Measurements from ENCODE around the gene NUMB.

The NUMB gene

DNA sequence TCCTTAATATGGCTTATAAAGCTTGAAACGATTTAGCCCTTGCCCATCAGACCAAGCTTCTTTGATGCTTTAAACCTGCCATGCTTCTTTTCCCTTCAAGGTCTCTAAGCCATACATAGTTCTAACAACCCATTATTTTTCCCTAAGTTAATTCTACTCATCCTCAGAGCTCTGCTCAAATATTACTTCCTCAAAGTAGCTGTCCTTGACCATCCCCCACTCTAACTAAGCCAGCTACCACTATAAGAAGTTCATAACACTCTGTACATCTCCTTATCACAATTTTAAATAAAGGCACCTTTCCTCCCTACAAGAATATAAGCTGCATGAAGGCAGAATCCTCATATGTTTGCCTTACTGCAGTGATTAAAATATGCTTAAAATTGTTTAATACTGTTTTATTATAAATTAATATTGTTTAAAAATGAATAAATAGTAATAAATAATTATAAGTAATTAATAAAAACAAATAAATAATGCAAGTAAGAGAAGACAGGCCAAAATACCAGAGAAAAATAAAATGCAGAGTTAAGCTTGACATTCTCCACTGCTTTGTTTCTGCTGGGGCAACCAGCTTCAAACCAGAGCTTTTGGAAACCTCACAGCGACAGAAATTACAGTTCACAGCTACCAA lies 76.8 kb downstream of the NUMB start:
- Histone ChIP-seq H3K4me3 (no peak overlapping the region), H3K27ac (no peak overlapping the region)
- no peak for DNase-seq (ENCODE audit: low spot score)
- TF ChIP-seq, protein P1, sequence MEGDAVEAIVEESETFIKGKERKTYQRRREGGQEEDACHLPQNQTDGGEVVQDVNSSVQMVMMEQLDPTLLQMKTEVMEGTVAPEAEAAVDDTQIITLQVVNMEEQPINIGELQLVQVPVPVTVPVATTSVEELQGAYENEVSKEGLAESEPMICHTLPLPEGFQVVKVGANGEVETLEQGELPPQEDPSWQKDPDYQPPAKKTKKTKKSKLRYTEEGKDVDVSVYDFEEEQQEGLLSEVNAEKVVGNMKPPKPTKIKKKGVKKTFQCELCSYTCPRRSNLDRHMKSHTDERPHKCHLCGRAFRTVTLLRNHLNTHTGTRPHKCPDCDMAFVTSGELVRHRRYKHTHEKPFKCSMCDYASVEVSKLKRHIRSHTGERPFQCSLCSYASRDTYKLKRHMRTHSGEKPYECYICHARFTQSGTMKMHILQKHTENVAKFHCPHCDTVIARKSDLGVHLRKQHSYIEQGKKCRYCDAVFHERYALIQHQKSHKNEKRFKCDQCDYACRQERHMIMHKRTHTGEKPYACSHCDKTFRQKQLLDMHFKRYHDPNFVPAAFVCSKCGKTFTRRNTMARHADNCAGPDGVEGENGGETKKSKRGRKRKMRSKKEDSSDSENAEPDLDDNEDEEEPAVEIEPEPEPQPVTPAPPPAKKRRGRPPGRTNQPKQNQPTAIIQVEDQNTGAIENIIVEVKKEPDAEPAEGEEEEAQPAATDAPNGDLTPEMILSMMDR (IDR thresholded peaks at IDR 0.05): no peak

DNA sequence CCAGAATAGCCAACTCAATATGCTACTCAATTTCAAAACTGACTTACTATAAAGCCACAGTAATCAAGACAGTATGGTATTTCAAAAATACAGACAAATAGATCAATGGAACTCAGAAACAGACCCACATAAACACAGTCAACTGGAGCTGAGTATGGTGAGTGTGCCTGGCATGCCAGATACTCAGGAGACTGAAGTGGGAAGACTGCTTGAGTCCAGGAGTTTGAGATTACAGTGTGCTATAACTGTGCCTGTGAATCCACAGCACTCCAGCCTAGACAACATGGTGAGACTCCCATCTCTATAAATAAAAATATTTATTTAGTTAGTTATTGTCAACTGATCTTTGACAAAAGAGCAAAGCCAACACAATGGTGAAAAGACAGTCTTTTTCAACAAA lies 81.8 kb downstream of the NUMB start:
- TF ChIP-seq, protein P1 (IDR thresholded peaks at IDR 0.05): no peak
- Histone ChIP-seq H3K4me3 (no peak overlapping the region), H3K27ac (no peak overlapping the region)
- no peak for DNase-seq (ENCODE audit: low spot score)

DNA sequence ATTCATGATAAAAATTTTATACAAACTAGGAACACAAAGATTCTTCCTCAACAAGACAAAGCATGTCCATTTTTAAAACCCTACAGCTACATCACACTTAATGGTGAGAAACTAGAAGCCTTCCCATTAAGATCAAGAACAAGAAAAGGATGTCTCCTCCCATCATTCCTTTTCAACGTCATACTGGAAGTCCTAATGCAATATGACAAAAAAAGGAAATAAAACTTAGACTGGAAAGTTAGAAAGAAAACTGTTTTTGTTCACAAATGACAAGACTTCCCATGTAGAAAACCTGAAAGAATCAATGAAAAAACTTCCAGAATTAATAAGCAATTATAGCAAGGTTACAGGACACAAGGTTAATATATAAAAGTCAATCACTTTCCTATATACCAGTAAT lies 82.5 kb downstream of the NUMB start:
- DNase-seq (ENCODE audit: low spot score): no peak
- Histone ChIP-seq H3K27ac (no peak overlapping the region), H3K4me3 (no peak overlapping the region)
- TF ChIP-seq, protein P1 (IDR thresholded peaks at IDR 0.05): no peak

DNA sequence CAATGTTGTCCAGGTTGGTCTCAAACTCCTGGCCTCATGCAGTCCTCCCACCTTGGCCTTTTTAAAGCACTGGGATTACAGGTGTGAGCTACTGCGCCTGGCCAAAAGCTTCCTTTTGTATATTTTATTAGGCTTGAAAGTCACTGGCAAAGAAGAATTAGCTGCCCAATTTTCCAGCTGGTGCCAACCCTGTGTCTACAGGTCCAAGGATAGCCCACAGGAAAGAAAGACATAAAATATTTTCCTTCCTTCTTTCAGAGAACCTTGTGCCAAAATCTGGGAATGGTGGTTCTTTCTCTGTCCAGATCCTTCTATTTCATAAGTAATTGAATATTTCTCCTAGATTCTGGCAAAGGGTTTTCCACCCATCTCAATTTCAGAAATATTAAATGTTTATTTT lies 84.1 kb downstream of the NUMB start:
- TF ChIP-seq, protein P1 (IDR thresholded peaks at IDR 0.05): no peak
- H3K27ac ChIP-seq: no peak overlapping the region
- no peak for DNase-seq (ENCODE audit: low spot score)

DNA sequence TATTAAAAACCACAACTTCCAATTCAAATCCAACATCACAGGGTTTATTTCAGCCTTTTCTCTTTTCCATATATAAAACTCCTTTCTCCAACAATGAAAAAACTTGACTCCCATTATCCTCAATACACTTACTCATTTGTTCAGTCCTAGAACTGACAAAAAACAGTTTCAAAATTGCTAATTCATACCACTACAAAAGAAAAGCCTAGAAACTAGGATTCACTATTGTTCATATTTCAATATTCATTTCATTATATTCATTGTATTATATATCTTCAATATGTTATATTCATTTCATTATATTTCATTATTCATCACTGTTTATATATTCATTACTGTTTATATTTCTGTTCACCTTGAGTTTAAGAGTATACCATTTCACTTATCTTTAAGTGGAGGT lies 85.8 kb downstream of the NUMB start:
- Histone ChIP-seq H3K4me3 (no peak overlapping the region), H3K27ac (no peak overlapping the region)
- DNase-seq (ENCODE audit: low spot score): no peak
- TF ChIP-seq, protein P1 (IDR thresholded peaks at IDR 0.05): no peak

More for the DNA sequence above, 84.1 kb downstream of the NUMB start:
- no peak overlapping the region for H3K4me3 ChIP-seq

DNA sequence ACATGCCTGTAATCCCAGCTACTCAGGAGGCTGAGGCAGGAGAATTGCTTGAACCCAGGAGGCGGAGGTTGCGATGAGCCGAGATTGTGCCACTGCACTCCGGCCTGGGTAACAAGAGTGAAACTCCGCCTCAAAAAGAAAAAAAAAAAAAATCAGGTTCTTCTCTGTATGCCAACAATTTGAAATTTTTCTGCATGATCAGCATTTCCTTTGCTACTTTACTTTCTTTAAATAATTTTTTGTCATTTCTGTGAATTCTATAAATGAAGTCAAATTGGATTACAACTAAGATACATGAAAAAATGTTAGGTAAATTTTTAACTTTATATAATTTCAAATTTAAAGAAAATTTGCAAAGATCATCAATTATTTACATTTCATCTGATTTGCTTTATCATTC lies 87.8 kb downstream of the NUMB start:
- no peak for DNase-seq (ENCODE audit: low spot score)
- Histone ChIP-seq H3K27ac (no peak overlapping the region), H3K4me3 (no peak overlapping the region)
- TF ChIP-seq, protein P1 (IDR thresholded peaks at IDR 0.05): no peak

DNA sequence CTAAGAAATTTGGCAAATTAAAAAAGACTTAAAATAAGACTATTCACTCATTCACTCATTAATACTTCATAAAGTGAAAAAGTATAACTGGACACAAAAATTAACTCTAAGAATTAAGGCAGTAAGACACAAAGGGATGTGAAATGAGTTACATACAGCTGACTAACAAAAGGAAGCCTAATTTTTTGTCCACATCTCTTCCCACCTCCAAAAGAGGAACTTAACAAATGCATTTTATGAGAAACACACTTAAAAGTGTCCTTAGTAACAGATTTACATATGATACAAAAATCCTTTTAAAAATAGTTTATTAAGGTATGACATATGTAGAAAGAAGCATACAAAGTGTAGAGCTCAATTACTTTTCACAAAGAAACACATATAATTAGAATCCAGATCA lies 88.9 kb downstream of the NUMB start:
- DNase-seq (ENCODE audit: low spot score): no peak
- Histone ChIP-seq H3K4me3 (no peak overlapping the region), H3K27ac (no peak overlapping the region)
- TF ChIP-seq, protein P1 (IDR thresholded peaks at IDR 0.05): no peak
